HEK293 (cell line): Measurements from ENCODE around the gene ARHGEF11.

Source experiments
- CTCF ChIA-PET: fragments of 350-600 bp; formaldehyde crosslinking; extraction: SDS; loops from one replicate; lab custom pipeline; 2021; ENCODE audit warnings: antibody characterized with exemption; lab: Yijun Ruan, JAX
- POLR2A ChIA-PET: fragments of 300-600 bp; formaldehyde crosslinking; extraction: SDS; loops from one replicate; lab custom pipeline; 2020; ENCODE audit warnings: antibody characterized with exemption, inconsistent platforms; lab: Yijun Ruan, JAX
- H3K27ac ChIP-seq: fragments of 200-500 bp; sonication (Bioruptor generic); 2 replicates; pipeline ENCODE4 v1.5.1; 2014; ENCODE audit warnings: low read depth, low read length, control low read depth, inconsistent platforms; ENCODE audit errors: extremely low read depth
- H3K36me3 ChIP-seq, 2 experiments: fragments of 200-500 bp in 1 of 2; sonication (Bioruptor generic) in 1 of 2; 1 replicate in 1 of 2; 2 replicates in 1 of 2; pipeline ENCODE4 v1.5.1; 2014 to 2017; ENCODE audit warnings: inconsistent platforms in 2 of 2, low read length in 2 of 2; ENCODE audit not compliant: control insufficient read depth in 2 of 2, insufficient read depth in 1 of 2
- H3K4me1 ChIP-seq: fragments of 200-500 bp; sonication (Bioruptor generic); 2 replicates; pipeline ENCODE4 v1.5.1; 2014; ENCODE audit warnings: mild to moderate bottlenecking, low read length, inconsistent platforms; ENCODE audit not compliant: control insufficient read depth, insufficient read depth
- H3K4me3 ChIP-seq: 2 replicates; pipeline ENCODE4 v1.5.1; 2011; ENCODE audit warnings: low read depth, mild to moderate bottlenecking, control low read depth, low read length, moderate library complexity
- H3K9me3 ChIP-seq: fragments of 200-500 bp; sonication (Bioruptor generic); 2 replicates; pipeline ENCODE4 v1.5.1; 2014; ENCODE audit warnings: low read depth, low read length, inconsistent platforms; ENCODE audit not compliant: control insufficient read depth, insufficient read depth
- GLI2 ChIP-seq: fragments of 450-650 bp; formaldehyde crosslinking; IDR thresholded peaks from 2 replicates; pipeline ENCODE4; 2017; ENCODE audit warnings: missing biosample characterization, missing genetic modification characterization, low read depth, borderline replicate concordance
- GLIS1 ChIP-seq: fragments of 450-650 bp; formaldehyde crosslinking; IDR thresholded peaks from 2 replicates; pipeline ENCODE4 v1.5.1; 2016; ENCODE audit warnings: missing biosample characterization, missing genetic modification characterization
- KLF17 ChIP-seq: fragments of 450-650 bp; formaldehyde crosslinking; IDR thresholded peaks from 2 replicates; pipeline ENCODE4 v1.5.1; 2016; ENCODE audit warnings: missing biosample characterization, missing genetic modification characterization
- SALL2 ChIP-seq: fragments of 450-650 bp; formaldehyde crosslinking; IDR thresholded peaks from 2 replicates; pipeline ENCODE4 v1.5.0; 2017; ENCODE audit warnings: missing biosample characterization, mild to moderate bottlenecking, missing genetic modification characterization, borderline replicate concordance
- SCRT1 ChIP-seq: fragments of 450-650 bp; formaldehyde crosslinking; IDR thresholded peaks from 2 replicates; pipeline ENCODE4 v1.5.1; 2016; ENCODE audit warnings: missing biosample characterization, missing genetic modification characterization, borderline replicate concordance
- ZBTB20 ChIP-seq: fragments of 450-650 bp; formaldehyde crosslinking; IDR thresholded peaks from 2 replicates; pipeline ENCODE4 v1.5.1; 2016; ENCODE audit warnings: missing biosample characterization, missing genetic modification characterization
- ZIC2 ChIP-seq: fragments of 450-650 bp; formaldehyde crosslinking; IDR thresholded peaks from 2 replicates; pipeline ENCODE4 v1.5.1; 2016; ENCODE audit warnings: missing biosample characterization, missing genetic modification characterization
- ZNF138 ChIP-seq: fragments of 450-650 bp; formaldehyde crosslinking; IDR thresholded peaks from 2 replicates; pipeline ENCODE4 v1.5.1; 2016; ENCODE audit warnings: missing biosample characterization, missing genetic modification characterization, borderline replicate concordance
- ZNF211 ChIP-seq: fragments of 450-650 bp; formaldehyde crosslinking; IDR thresholded peaks from 2 replicates; pipeline ENCODE4 v1.5.1; 2016; ENCODE audit warnings: low read depth, missing biosample characterization, missing genetic modification characterization
- ZNF366 ChIP-seq: fragments of 450-650 bp; formaldehyde crosslinking; conservative IDR thresholded peaks from 2 replicates; pipeline ENCODE4 v1.5.1; 2016; ENCODE audit warnings: missing biosample characterization, missing genetic modification characterization
- ZNF404 ChIP-seq: fragments of 450-650 bp; formaldehyde crosslinking; IDR thresholded peaks from 2 replicates; pipeline ENCODE4 v1.5.1; 2017; ENCODE audit warnings: missing biosample characterization, missing genetic modification characterization
- ZNF473 ChIP-seq: fragments of 450-650 bp; formaldehyde crosslinking; IDR thresholded peaks from 2 replicates; pipeline ENCODE4 v1.5.1; 2017; ENCODE audit warnings: missing biosample characterization, missing genetic modification characterization
- ZNF561 ChIP-seq: fragments of 450-650 bp; IDR thresholded peaks from 2 replicates; pipeline ENCODE4 v1.5.1; 2018; ENCODE audit warnings: missing biosample characterization, missing genetic modification characterization, borderline replicate concordance
- ZNF624 ChIP-seq: fragments of 450-650 bp; formaldehyde crosslinking; IDR thresholded peaks from 2 replicates; pipeline ENCODE4 v1.5.1; 2017; ENCODE audit warnings: missing biosample characterization, missing genetic modification characterization
- ZNF692 ChIP-seq: fragments of 450-650 bp; formaldehyde crosslinking; IDR thresholded peaks from 2 replicates; pipeline ENCODE4 v1.5.1; 2016; ENCODE audit warnings: missing biosample characterization, missing genetic modification characterization
- ZNF785 ChIP-seq: fragments of 450-650 bp; formaldehyde crosslinking; IDR thresholded peaks from 2 replicates; pipeline ENCODE4 v1.5.1; 2016; ENCODE audit warnings: missing biosample characterization, missing genetic modification characterization
- ZNF837 ChIP-seq: fragments of 450-650 bp; formaldehyde crosslinking; IDR thresholded peaks from 2 replicates; pipeline ENCODE4 v1.5.1; 2016; ENCODE audit warnings: missing biosample characterization, missing genetic modification characterization
- ZNF843 ChIP-seq: fragments of 450-650 bp; formaldehyde crosslinking; IDR thresholded peaks from 2 replicates; pipeline ENCODE4 v1.5.1; 2016; ENCODE audit warnings: missing biosample characterization, missing genetic modification characterization
- ZSCAN23 ChIP-seq: fragments of 450-650 bp; formaldehyde crosslinking; IDR thresholded peaks from 2 replicates; pipeline ENCODE4 v1.5.1; 2016; ENCODE audit warnings: missing biosample characterization, missing genetic modification characterization

ARHGEF11 gene

GRCh38 chr1:157092831-157093230 lies 47.3 kb upstream of the ARHGEF11 start:
- TF ChIP-seq ZNF366 (tag by site-specific recombination) (no peak), ZNF837 (no peak), SALL2 (tag by site-specific recombination) (no peak), ZNF561 (tag by site-specific recombination) (no peak), ZNF624 (tag by site-specific recombination) (no peak), ZNF404 (tag by site-specific recombination) (no peak), GLIS1 (tag by site-specific recombination) (no peak), ZNF785 (tag by site-specific recombination) (no peak), ZNF138 (tag by site-specific recombination) (no peak), GLI2 (tag by site-specific recombination) (no peak)
- H3K4me1 ChIP-seq = no peaks in the 10 kb centered on the region
- CTCF ChIA-PET = interaction anchor here (0.6 to 1.6 kb wide), 4 partner anchors 63 to 488 kb away, joined by 4 to 13 read pairs (median 4); no protein-coding TSS in a partner anchor
- H3K4me3 ChIP-seq = no peak overlapping the region
- H3K27ac ChIP-seq = no peak overlapping the region
- no peaks in the 10 kb centered on the region for H3K36me3 ChIP-seq
- no peaks in the 10 kb centered on the region for H3K9me3 ChIP-seq
- POLR2A ChIA-PET = no interaction called here

- H3K4me1 ChIP-seq = no peaks in the 10 kb centered on the region
- no peak overlapping the region for H3K4me3 ChIP-seq
- POLR2A ChIA-PET = no interaction called here
- H3K27ac ChIP-seq = no peak overlapping the region
- no peak for TF ChIP-seq SCRT1 (tag by site-specific recombination)
- TF ChIP-seq ZNF473 (tag by site-specific recombination) = no peak
- TF ChIP-seq ZNF211 = no peak
- no peak for TF ChIP-seq ZNF692 (tag by site-specific recombination)
- peak; percentile 76 for TF ChIP-seq ZIC2
- no peak for TF ChIP-seq KLF17 (tag by site-specific recombination)
- TF ChIP-seq ZBTB20 (tag by site-specific recombination) = no peak
- no peak for TF ChIP-seq ZSCAN23 (tag by site-specific recombination)
- TF ChIP-seq, all 188 proteins: peak for 1
- no peaks in the 10 kb centered on the region for H3K9me3 ChIP-seq
- CTCF ChIA-PET = interaction anchor here (1.1 to 7.7 kb wide), 2 partner anchors 39 to 63 kb away, joined by 3 to 288 read pairs; no protein-coding TSS in a partner anchor
- no peaks in the 10 kb centered on the region for H3K36me3 ChIP-seq
These were observed 46.2 kb upstream of the ARHGEF11 start for GRCh38 chr1:157091668-157092273.

- POLR2A ChIA-PET = interaction anchor here (0.5 kb wide), 1 partner anchor 1083 kb away, joined by 3 read pairs; no protein-coding TSS in a partner anchor
These were observed 45.6 kb upstream of the ARHGEF11 start for GRCh38 chr1:157091186-157091585.

More at GRCh38 chr1:157091186-157091585, 45.6 kb upstream of the ARHGEF11 start:
- Histone ChIP-seq H3K36me3 (no peaks in the 10 kb centered on the region), H3K4me3 (no peak overlapping the region), H3K9me3 (no peaks in the 10 kb centered on the region), H3K27ac (no peak overlapping the region), H3K4me1 (no peaks in the 10 kb centered on the region)
- CTCF ChIA-PET = interaction anchor here (0.6 to 7.7 kb wide), 22 partner anchors 10 to 412 kb away, joined by 3 to 288 read pairs (median 6); no protein-coding TSS in a partner anchor
- no peak for TF ChIP-seq ZNF843
